ENCODE measurements around the gene ENTPD3.
A peak's percentile ranks its signal among the peaks of the same experiment; 100 is the strongest.

Gene ENTPD3

GRCh38 chr3:40464339-40465110, 77.5 kb downstream of the ENTPD3 start:
- H3K27me3 ChIP-seq (ENCODE audit: control insufficient read depth, insufficient read depth, low read length): no peaks in the 10 kb centered on the region
- H3K9me3 ChIP-seq (ENCODE audit: control insufficient read depth, insufficient read depth, low read length): no peaks in the 10 kb centered on the region
- H3K4me1 ChIP-seq (ENCODE audit: control insufficient read depth, insufficient read depth, low read length): no peaks in the 10 kb centered on the region
- H3K9ac ChIP-seq (ENCODE audit: low read depth, low read length): no peak overlapping the region
- H3K4me3 ChIP-seq (ENCODE audit: low read depth, low read length): no peak overlapping the region
- H3K36me3 ChIP-seq (ENCODE audit: control insufficient read depth, insufficient read depth, low read length): peaks cover 22% of the 10 kb centered on the region

GRCh38 chr3:40465111-40465407, 78.1 kb downstream of the ENTPD3 start:
- H3K4me3 ChIP-seq (ENCODE audit: low read depth, low read length): no peak overlapping the region
- H3K36me3 ChIP-seq (ENCODE audit: control insufficient read depth, insufficient read depth, low read length): peaks cover 18% of the 10 kb centered on the region
- no peak overlapping the region for H3K9ac ChIP-seq (ENCODE audit: low read depth, low read length)
- no peaks in the 10 kb centered on the region for H3K27me3 ChIP-seq (ENCODE audit: control insufficient read depth, insufficient read depth, low read length)
- H3K9me3 ChIP-seq (ENCODE audit: control insufficient read depth, insufficient read depth, low read length): no peaks in the 10 kb centered on the region
- H3K4me1 ChIP-seq (ENCODE audit: control insufficient read depth, insufficient read depth, low read length): no peaks in the 10 kb centered on the region

- Histone ChIP-seq H3K4me3 (ENCODE audit: low read depth, low read length) (no peak overlapping the region), H3K4me1 (ENCODE audit: control insufficient read depth, insufficient read depth, low read length) (no peaks in the 10 kb centered on the region), H3K27me3 (ENCODE audit: control insufficient read depth, insufficient read depth, low read length) (no peaks in the 10 kb centered on the region), H3K9ac (ENCODE audit: low read depth, low read length) (no peak overlapping the region), H3K9me3 (ENCODE audit: control insufficient read depth, insufficient read depth, low read length) (no peaks in the 10 kb centered on the region), H3K36me3 (ENCODE audit: control insufficient read depth, insufficient read depth, low read length) (peaks cover 14% of the 10 kb centered on the region)
Measured at GRCh38 chr3:40465456-40465855, 78.5 kb downstream of the ENTPD3 start.

- peaks cover 2% of the 10 kb centered on the region for H3K36me3 ChIP-seq (ENCODE audit: control insufficient read depth, insufficient read depth, low read length)
- H3K4me1 ChIP-seq (ENCODE audit: control insufficient read depth, insufficient read depth, low read length): no peaks in the 10 kb centered on the region
- no peak overlapping the region for H3K9ac ChIP-seq (ENCODE audit: low read depth, low read length)
- H3K4me3 ChIP-seq (ENCODE audit: low read depth, low read length): no peak overlapping the region
- no peaks in the 10 kb centered on the region for H3K27me3 ChIP-seq (ENCODE audit: control insufficient read depth, insufficient read depth, low read length)
- no peaks in the 10 kb centered on the region for H3K9me3 ChIP-seq (ENCODE audit: control insufficient read depth, insufficient read depth, low read length)
Measured at GRCh38 chr3:40468018-40468417, 81.0 kb downstream of the ENTPD3 start.

- Histone ChIP-seq H3K9me3 (ENCODE audit: control insufficient read depth, insufficient read depth, low read length) (no peaks in the 10 kb centered on the region), H3K4me3 (ENCODE audit: low read depth, low read length) (no peak overlapping the region)
Measured at GRCh38 chr3:40470701-40471100, 83.7 kb downstream of the ENTPD3 start.

GRCh38 chr3:40476478-40477470, 89.8 kb downstream of the ENTPD3 start, which contains the start of gene ZNF619:
Gene ZNF619, plus strand, starts transcription at chr3:40477122. Its CDS starts 858 bp downstream, at chr3:40477980.
- peak within 1 kb of the TSS; percentile 58 for H3K9ac ChIP-seq (ENCODE audit: low read depth, low read length)
- no peaks in the 10 kb centered on the region for H3K36me3 ChIP-seq (ENCODE audit: control insufficient read depth, insufficient read depth, low read length)
- H3K27me3 ChIP-seq (ENCODE audit: control insufficient read depth, insufficient read depth, low read length): no peaks in the 10 kb centered on the region
- no peaks in the 10 kb centered on the region for H3K9me3 ChIP-seq (ENCODE audit: control insufficient read depth, insufficient read depth, low read length)
- peak within 1 kb of the TSS; percentile 62 for H3K4me3 ChIP-seq (ENCODE audit: low read depth, low read length)
- H3K4me1 ChIP-seq (ENCODE audit: control insufficient read depth, insufficient read depth, low read length): peaks cover 4% of the 10 kb centered on the region

More at GRCh38 chr3:40470701-40471100, 83.7 kb downstream of the ENTPD3 start:
- no peaks in the 10 kb centered on the region for H3K27me3 ChIP-seq (ENCODE audit: control insufficient read depth, insufficient read depth, low read length)
- no peaks in the 10 kb centered on the region for H3K36me3 ChIP-seq (ENCODE audit: control insufficient read depth, insufficient read depth, low read length)
- no peak overlapping the region for H3K9ac ChIP-seq (ENCODE audit: low read depth, low read length)
- no peaks in the 10 kb centered on the region for H3K4me1 ChIP-seq (ENCODE audit: control insufficient read depth, insufficient read depth, low read length)

GRCh38 chr3:40477666-40478065, 90.7 kb downstream of the ENTPD3 start:
- Histone ChIP-seq H3K27me3 (ENCODE audit: control insufficient read depth, insufficient read depth, low read length) (no peaks in the 10 kb centered on the region), H3K36me3 (ENCODE audit: control insufficient read depth, insufficient read depth, low read length) (no peaks in the 10 kb centered on the region), H3K9ac (ENCODE audit: low read depth, low read length) (no peak overlapping the region), H3K9me3 (ENCODE audit: control insufficient read depth, insufficient read depth, low read length) (no peaks in the 10 kb centered on the region), H3K4me3 (ENCODE audit: low read depth, low read length) (peak overlapping the region; percentile 62), H3K4me1 (ENCODE audit: control insufficient read depth, insufficient read depth, low read length) (peaks cover 4% of the 10 kb centered on the region)
